H1 (cell line): Measurements from ENCODE around the gene TAMALIN. TPM values are rescaled to one million over a fixed set of nuclear protein-coding genes. Genes with fewer than 3 reads are reported as not detected.

ENCODE experiments used
- CTCF ChIA-PET: fragments of 300-600 bp; sonication (Branson Sonifier 250); formaldehyde crosslinking; loops from one replicate; lab custom pipeline; 2021; ENCODE audit not compliant: partially characterized antibody; lab: Charles Lee
- POLR2A ChIA-PET: fragments of 300-600 bp; sonication (Branson Sonifier 250); formaldehyde crosslinking; loops from one replicate; lab custom pipeline; 2021; ENCODE audit warnings: inconsistent platforms; ENCODE audit not compliant: partially characterized antibody; lab: Charles Lee
- DNase-seq, 2 experiments: peaks; one replicate each; pipeline versions ENCODE4 v3.0.0 to v3.0.0-alpha.2; 2010 to 2022; ENCODE audit warnings: low spot score in 2 of 2, low read depth in 1 of 2, mixed read lengths in 1 of 2
- FAIRE-seq: peaks from 2 replicates; lab custom pipeline; 2011; peaks lifted over from hg19 to GRCh38; lab: Jason Lieb, UNC
- H2AFZ ChIP-seq: 2 replicates; pipeline ENCODE4 v1.8.1; 2012; ENCODE audit warnings: low read length, inconsistent platforms
- H2AK5ac ChIP-seq: 2 replicates; pipeline ENCODE4 v1.6.1; 2013; ENCODE audit warnings: low read depth, low read length
- H2BK120ac ChIP-seq: replicated peaks from 2 replicates; pipeline ENCODE3; 2013; ENCODE audit warnings: low read depth, low read length, inconsistent platforms
- H2BK12ac ChIP-seq: 2 replicates; pipeline ENCODE4 v1.6.1; 2013; ENCODE audit warnings: low read depth, low read length
- H2BK15ac ChIP-seq: 2 replicates; pipeline ENCODE4 v1.6.1; 2013; ENCODE audit warnings: low read length
- H2BK20ac ChIP-seq: 2 replicates; pipeline ENCODE4 v1.6.1; 2013; ENCODE audit warnings: low read length
- H2BK5ac ChIP-seq: 2 replicates; pipeline ENCODE4 v1.6.1; 2013; ENCODE audit warnings: low read depth, low read length
- H3K14ac ChIP-seq: 2 replicates; pipeline ENCODE4 v1.6.1; 2013; ENCODE audit warnings: inconsistent platforms; ENCODE audit not compliant: insufficient read length
- H3K18ac ChIP-seq: 2 replicates; pipeline ENCODE4 v1.6.1; 2013; ENCODE audit warnings: low read length; ENCODE audit errors: extremely low read depth
- H3K23ac ChIP-seq: 2 replicates; pipeline ENCODE4 v1.6.1; 2013; ENCODE audit warnings: inconsistent platforms; ENCODE audit not compliant: insufficient read length
- H3K23me2 ChIP-seq: 2 replicates; pipeline ENCODE4 v1.6.1; 2013; ENCODE audit warnings: low read depth, low read length
- H3K27ac ChIP-seq: 2 replicates; pipeline ENCODE4 v1.6.1; 2011; ENCODE audit warnings: low read depth, low read length, inconsistent platforms
- H3K27me3 ChIP-seq, 4 experiments: replicated peaks in 1 of 4; 1 replicate in 1 of 4; 2 replicates in 3 of 4; pipeline versions ENCODE4 v1.6.1 to v1.8.1; 2011 to 2013; ENCODE audit warnings: low read length in 3 of 4, mild to moderate bottlenecking in 3 of 4, inconsistent platforms in 2 of 4, mixed read lengths in 2 of 4, moderate library complexity in 1 of 4; ENCODE audit not compliant: control insufficient read depth in 3 of 4, insufficient read depth in 3 of 4; ENCODE audit errors: extremely low read depth in 1 of 4
- H3K36me3 ChIP-seq, 4 experiments: 2 replicates each; pipeline versions ENCODE4 v1.6.1 to v1.8.1; 2011 to 2013; ENCODE audit warnings: mild to moderate bottlenecking in 4 of 4, low read length in 3 of 4, moderate library complexity in 2 of 4, control low read depth in 1 of 4, inconsistent platforms in 1 of 4; ENCODE audit not compliant: insufficient read depth in 4 of 4, control insufficient read depth in 2 of 4
- H3K4ac ChIP-seq: replicated peaks from 2 replicates; pipeline ENCODE3; 2013; ENCODE audit warnings: low read length, low read depth, mixed read lengths, inconsistent platforms; ENCODE audit not compliant: insufficient read length
- H3K4me1 ChIP-seq, 4 experiments: replicated peaks in 1 of 4; 1 replicate in 1 of 4; 2 replicates in 3 of 4; pipeline versions ENCODE4 v1.6.1 to v1.8.1; 2011 to 2013; ENCODE audit warnings: low read length in 3 of 4, inconsistent platforms in 2 of 4, mixed read lengths in 1 of 4; ENCODE audit not compliant: insufficient read depth in 4 of 4, control insufficient read depth in 3 of 4
- H3K4me2 ChIP-seq, 2 experiments: 2 replicates each; pipeline versions ENCODE4 v1.6.1 to v1.8.1; 2011 to 2013; ENCODE audit warnings: low read depth in 2 of 2, low read length in 2 of 2, control low read depth in 1 of 2, inconsistent platforms in 1 of 2, mild to moderate bottlenecking in 1 of 2; ENCODE audit not compliant: insufficient read depth in 1 of 2
- H3K4me3 ChIP-seq, 4 experiments: fragments of 200-600, 300-600 bp in 1 of 4; sonication (generic), shearing (Covaris generic), sonication (Bioruptor Twin) in 1 of 4; 2 replicates each; pipeline versions ENCODE4 v1.5.1 to v1.8.1; 2011 to 2016; ENCODE audit warnings: low read length in 4 of 4, low read depth in 3 of 4, control low read depth in 2 of 4, inconsistent platforms in 2 of 4, mild to moderate bottlenecking in 2 of 4, mixed read lengths in 1 of 4, moderate library complexity in 1 of 4; ENCODE audit not compliant: insufficient read depth in 2 of 4; ENCODE audit errors: extremely low read depth in 1 of 4
- H3K56ac ChIP-seq: replicated peaks from 2 replicates; pipeline ENCODE3; 2013; ENCODE audit warnings: low read depth, mild to moderate bottlenecking, mixed read lengths, low read length, inconsistent platforms; ENCODE audit not compliant: insufficient read length
- H3K79me1 ChIP-seq: 2 replicates; pipeline ENCODE4 v1.6.1; 2013; ENCODE audit warnings: low read depth, low read length, control low read depth
- H3K79me2 ChIP-seq, 2 experiments: 2 replicates each; pipeline versions ENCODE4 v1.6.1 to v1.8.1; 2012 to 2013; ENCODE audit warnings: low read length in 2 of 2, mild to moderate bottlenecking in 2 of 2, inconsistent platforms in 1 of 2; ENCODE audit not compliant: insufficient read depth in 2 of 2, control insufficient read depth in 1 of 2
- H3K9ac ChIP-seq, 4 experiments: replicated peaks in 1 of 4; 1 replicate in 1 of 4; 2 replicates in 3 of 4; pipeline versions ENCODE4 v1.6.1 to v1.8.1; 2011 to 2013; ENCODE audit warnings: low read depth in 3 of 4, low read length in 3 of 4, control low read depth in 2 of 4, mild to moderate bottlenecking in 2 of 4, moderate library complexity in 2 of 4, inconsistent platforms in 1 of 4; ENCODE audit errors: extremely low read depth in 1 of 4
- H3K9me3 ChIP-seq, 2 experiments: 2 replicates each; pipeline versions ENCODE4 v1.6.1 to v1.8.1; 2012 to 2013; ENCODE audit warnings: mild to moderate bottlenecking in 2 of 2, moderate library complexity in 2 of 2, control low read depth in 1 of 2, inconsistent platforms in 1 of 2, low read depth in 1 of 2, low read length in 1 of 2, mixed read lengths in 1 of 2; ENCODE audit not compliant: insufficient read depth in 2 of 2
- H4K20me1 ChIP-seq, 2 experiments: replicated peaks in 1 of 2; 2 replicates each; pipeline versions ENCODE3 to v1.8.1; 2011 to 2013; ENCODE audit warnings: inconsistent platforms in 2 of 2, low read length in 2 of 2, mild to moderate bottlenecking in 1 of 2; ENCODE audit not compliant: insufficient read depth in 2 of 2, control insufficient read depth in 1 of 2
- H4K5ac ChIP-seq: 2 replicates; pipeline ENCODE4 v1.6.1; 2013; ENCODE audit warnings: low read length, low read depth, mixed read lengths, inconsistent platforms; ENCODE audit not compliant: insufficient read length
- H4K8ac ChIP-seq: 2 replicates; pipeline ENCODE4 v1.8.0; 2013; ENCODE audit warnings: mild to moderate bottlenecking, moderate library complexity, low read length, inconsistent platforms; ENCODE audit not compliant: insufficient read depth; ENCODE audit errors: extremely low read depth
- H4K91ac ChIP-seq: replicated peaks from 2 replicates; pipeline ENCODE3; 2013; ENCODE audit warnings: low read length, mixed read lengths, inconsistent platforms; ENCODE audit not compliant: insufficient read length
- JUN ChIP-seq: IDR thresholded peaks from 2 replicates; pipeline ENCODE4 v1.6.1; 2011; ENCODE audit warnings: low read depth, mild to moderate bottlenecking, improper control_type of control experiment, low read length
- POLR2A ChIP-seq, 2 experiments: IDR thresholded peaks; 1 replicate in 1 of 2; 2 replicates in 1 of 2; pipeline ENCODE4 v1.6.1; 2011; ENCODE audit warnings: low read depth in 2 of 2, low read length in 2 of 2, mild to moderate bottlenecking in 2 of 2; ENCODE audit errors: control extremely low read depth in 1 of 2
- SAP30 ChIP-seq: fragments of 300-600 bp; sonication (generic); IDR thresholded peaks from 2 replicates; pipeline ENCODE4 v1.7.1; 2012; ENCODE audit warnings: low read length, moderate library complexity, mild to moderate bottlenecking, inconsistent platforms; ENCODE audit not compliant: insufficient read depth, insufficient replicate concordance
- SIRT6 ChIP-seq: IDR thresholded peaks from one replicate; pipeline ENCODE4 v1.7.1; 2012; ENCODE audit warnings: low read length, inconsistent platforms
- WGBS, 2 experiments: shearing (Covaris generic) in 1 of 2; methylation state at CpG; one replicate each; pipeline versions ENCODE4 v1.1.6 to v1.1.7; 2013 to 2015; ENCODE audit warnings: low lambda C conversion rate in 2 of 2, mixed read lengths in 2 of 2, inconsistent platforms in 1 of 2, low coverage in 1 of 2, missing lambda C conversion rate in 1 of 2; ENCODE audit not compliant: insufficient replicate concordance in 2 of 2, insufficient coverage in 1 of 2, insufficient read length in 1 of 2; ENCODE audit errors: extremely low coverage in 1 of 2, missing lambda C conversion rate in 1 of 2; 5-methylcytosine and 5-hydroxymethylcytosine counted together
- polyA plus RNA-seq, 7 experiments: library from polyadenylated mRNA; depleted of rRNA in 3 of 7; stranded (reverse) in 5 of 7; unstranded in 2 of 7; fragments of >200 nt in 5 of 7; fragments of 200-250 nt in 2 of 7; gene quantifications; 1 replicate in 5 of 7; 2 replicates in 1 of 7; 4 replicates in 1 of 7; pipeline versions ENCODE4 v1.2.1 to v1.2.3, GENCODE V29; 2011 to 2013; ENCODE audit warnings: missing spikeins in 2 of 7, mixed read lengths in 2 of 7
- total RNA-seq: library from RNA; stranded (reverse); fragmentation: NEBNext Ultra II Directional; extraction: Animal tissue kit (Norgen Biotek cat#: 25700); gene quantifications from 2 replicates; pipeline ENCODE4 v1.2.1, GENCODE V29; 2021

Gene TAMALIN
- total and polyA plus RNA-seq, 2 of the 8 experiments (the other 6 are each of a cell fraction or from before 2014, with no cell fraction given) = 2.6 to 4.9 TPM

DNA sequence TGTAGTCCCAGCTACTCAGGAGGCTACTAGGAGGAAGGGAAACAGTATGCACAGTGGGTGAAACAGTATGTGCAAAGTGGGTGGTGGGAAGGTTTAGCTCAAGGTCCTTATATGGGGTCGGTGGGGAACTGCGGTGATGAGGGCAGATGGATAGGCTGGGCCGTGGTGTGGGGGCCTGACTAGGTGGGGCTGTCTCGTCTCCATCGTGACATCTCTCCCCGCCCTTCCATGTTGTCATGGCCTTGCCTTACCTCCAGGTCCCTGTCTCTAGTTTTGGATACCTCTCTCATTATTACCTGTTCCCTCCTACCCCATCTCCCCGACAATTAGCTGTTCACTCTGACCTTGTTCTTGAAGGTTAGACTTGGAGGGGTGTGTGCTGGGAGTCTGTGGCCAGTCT lies 40.1 kb downstream of the TAMALIN start:
- 89% methylated on average over 7 of the region's 7 CpGs; no CpG with 5 or more reads in 1 of the 2 experiments for WGBS, 2 experiments
- H3K23me2 ChIP-seq = peaks cover 14% of the 10 kb centered on the region
- no peak overlapping the region for H3K9ac ChIP-seq
- no peak overlapping the region for H4K91ac ChIP-seq
- H2AK5ac ChIP-seq = no peak overlapping the region
- CTCF ChIA-PET = interaction anchor here (0.8 to 15.8 kb wide), 10 partner anchors 8 to 124 kb away, joined by 3 to 294 read pairs (median 4); partner anchors contain the start of gene ATG101
- no peaks in the 10 kb centered on the region for H3K79me2 ChIP-seq
- POLR2A ChIA-PET = interaction anchor here (0.8 to 3.1 kb wide), 8 partner anchors 8 to 79 kb away, joined by 3 to 21 read pairs (median 4); no protein-coding TSS in a partner anchor
- TF ChIP-seq SIRT6 (no peak), JUN (no peak), SAP30 (no peak), POLR2A (IDR thresholded peaks at IDR 0.05; ENCODE audit: control extremely low read depth in 1 of 2, low read depth in 2 of 2, low read length in 2 of 2) (peak in 1 of 2 experiments; percentile 24; a peak in 1 of 3 replicates)
- TF ChIP-seq, all 59 proteins: peak for 1
- H2BK12ac ChIP-seq = no peak overlapping the region
- H4K20me1 ChIP-seq = peaks cover 7 to 26% of the 10 kb centered on the region in 2 experiments
- H4K8ac ChIP-seq = no peak overlapping the region
- H3K23ac ChIP-seq = no peak overlapping the region
- H2BK15ac ChIP-seq = no peak overlapping the region
- no peak for DNase-seq
- peaks cover 4 to 31% (median 28%) of the 10 kb centered on the region in 4 experiments for H3K27me3 ChIP-seq
- no peak overlapping the region for H3K14ac ChIP-seq
- no peak overlapping the region for H3K4me2 ChIP-seq
- H3K79me1 ChIP-seq = no peaks in the 10 kb centered on the region; the same call in 1 of the 2 replicates
- no peak for FAIRE-seq
- H3K36me3 ChIP-seq = no peaks in the 10 kb centered on the region; a peak in 2 of 8 replicates
- no peak overlapping the region for H3K27ac ChIP-seq
- no peak overlapping the region for H2AFZ ChIP-seq
- H4K5ac ChIP-seq = no peak overlapping the region
- no peak overlapping the region for H3K56ac ChIP-seq
- no peak overlapping the region for H2BK120ac ChIP-seq
- no peak overlapping the region for H2BK20ac ChIP-seq
- no peaks in the 10 kb centered on the region for H3K9me3 ChIP-seq
- H3K18ac ChIP-seq = no peak overlapping the region
- H3K4me3 ChIP-seq = no peak overlapping the region
- no peak overlapping the region for H3K4ac ChIP-seq
- H2BK5ac ChIP-seq = no peak overlapping the region
- peaks cover 0 to 14% (median 8%) of the 10 kb centered on the region in 4 experiments; a peak in 6 of 7 replicates for H3K4me1 ChIP-seq
